ENCODE results near the gene SIRT7. TPM values are rescaled to one million over a fixed set of nuclear protein-coding genes. Genes with fewer than 3 reads are reported as not detected.

SIRT7 gene
- total RNA-seq, 1 experiment from 2014 or later: 78.3 TPM

- Histone ChIP-seq H3K79me2 (ENCODE audit: low read depth) (peaks cover 74% of the 10 kb centered on the region), H3K9me3 (ENCODE audit: insufficient read depth, low read depth) (no peaks in the 10 kb centered on the region), H3K4me1 (replicated peaks; ENCODE audit: insufficient read depth) (peaks cover 54% of the 10 kb centered on the region), H3K4me3 (peak overlapping the region; percentile 55; the same call in 1 of the 2 replicates), H3K9me2 (ENCODE audit: insufficient read depth) (no peaks in the 10 kb centered on the region), H3K27me3 (ENCODE audit: insufficient read depth, low read depth) (no peaks in the 10 kb centered on the region), H3F3A (ENCODE audit: insufficient read depth, low read depth) (peaks cover 38% of the 10 kb centered on the region; the same call in 1 of the 2 replicates), H3K27ac (peak overlapping the region; percentile 95), H4K20me1 (ENCODE audit: insufficient read depth) (peaks cover 17% of the 10 kb centered on the region), H3K4me2 (peak overlapping the region; percentile 86), H3K36me3 (ENCODE audit: low read depth) (no peaks in the 10 kb centered on the region), H2AFZ (no peak overlapping the region)
- TF ChIP-seq EZH2 (IDR thresholded peaks at IDR 0.05; ENCODE audit: low read depth) (no peak), CTCF (conservative IDR thresholded peaks at IDR 0.05) (no peak)
- ChIA-PET CTCF (interaction anchor here (0.7 kb wide), 3 partner anchors 11 to 55 kb away, joined by 3 to 6 read pairs (median 4); no protein-coding TSS in a partner anchor), POLR2A (ENCODE audit: unreplicated experiment) (interaction anchor here (0.6 to 1.2 kb wide), 3 partner anchors 11 to 230 kb away, joined by 3 to 8 read pairs (median 4); partner anchors contain the start of gene MRPL12)
- intact Hi-C loops (cut with micrococcal nuclease; ENCODE audit: unreplicated experiment): no loop called here
- peak; percentile 89 to 90 for DNase-seq
- BruUV-seq (replicated peaks): no TSS peak
Observed at GRCh38 chr17:81923302-81924260, 5.6 kb upstream of the SIRT7 start.

- peaks cover 38% of the 10 kb centered on the region; the same call in 1 of the 2 replicates for H3F3A ChIP-seq (ENCODE audit: insufficient read depth, low read depth)
- intact Hi-C loops (cut with micrococcal nuclease; ENCODE audit: unreplicated experiment): no loop called here
- no peaks in the 10 kb centered on the region for H3K27me3 ChIP-seq (ENCODE audit: insufficient read depth, low read depth)
- H2AFZ ChIP-seq: no peak overlapping the region
- TF ChIP-seq CTCF (conservative IDR thresholded peaks at IDR 0.05) (no peak), EZH2 (IDR thresholded peaks at IDR 0.05; ENCODE audit: low read depth) (no peak)
- H4K20me1 ChIP-seq (ENCODE audit: insufficient read depth): peaks cover 17% of the 10 kb centered on the region
- H3K27ac ChIP-seq: peak overlapping the region; percentile 95
- DNase-seq: no peak
- H3K9me3 ChIP-seq (ENCODE audit: insufficient read depth, low read depth): no peaks in the 10 kb centered on the region
- ChIA-PET POLR2A (ENCODE audit: unreplicated experiment) (interaction anchor here (1.0 to 1.2 kb wide), 2 partner anchors 10 to 220 kb away, joined by 3 to 8 read pairs; partner anchors contain the start of gene MRPL12), CTCF (interaction anchor here (0.7 kb wide), 2 partner anchors 10 to 54 kb away, joined by 4 to 6 read pairs; no protein-coding TSS in a partner anchor)
- H3K4me1 ChIP-seq (replicated peaks; ENCODE audit: insufficient read depth): peaks cover 58% of the 10 kb centered on the region
- peaks cover 74% of the 10 kb centered on the region for H3K79me2 ChIP-seq (ENCODE audit: low read depth)
- no peaks in the 10 kb centered on the region for H3K36me3 ChIP-seq (ENCODE audit: low read depth)
- no peaks in the 10 kb centered on the region for H3K9me2 ChIP-seq (ENCODE audit: insufficient read depth)
- peak overlapping the region; percentile 48 for H3K4me3 ChIP-seq
- no TSS peak for BruUV-seq (replicated peaks)
- peak overlapping the region; percentile 86 for H3K4me2 ChIP-seq
Observed at GRCh38 chr17:81922566-81923301, 4.8 kb upstream of the SIRT7 start.

- H3K27me3 ChIP-seq (ENCODE audit: insufficient read depth, low read depth): no peaks in the 10 kb centered on the region
- CTCF ChIA-PET: no interaction called here
- H4K20me1 ChIP-seq (ENCODE audit: insufficient read depth): peaks cover 17% of the 10 kb centered on the region
- H3F3A ChIP-seq (ENCODE audit: insufficient read depth, low read depth): peaks cover 41% of the 10 kb centered on the region; the same call in 1 of the 2 replicates
- peak overlapping the region; percentile 86; the same call in 1 of the 2 replicates for H3K4me2 ChIP-seq
- no peaks in the 10 kb centered on the region for H3K36me3 ChIP-seq (ENCODE audit: low read depth)
- no peak for DNase-seq
- no peak overlapping the region for H2AFZ ChIP-seq
- POLR2A ChIA-PET (ENCODE audit: unreplicated experiment): interaction anchor here (1.2 kb wide), 1 partner anchor 219 kb away, joined by 8 read pairs; the partner anchor contains the start of gene MRPL12
- H3K4me1 ChIP-seq (replicated peaks; ENCODE audit: insufficient read depth): peaks cover 58% of the 10 kb centered on the region
- H3K79me2 ChIP-seq (ENCODE audit: low read depth): peaks cover 79% of the 10 kb centered on the region
- H3K9me3 ChIP-seq (ENCODE audit: insufficient read depth, low read depth): no peaks in the 10 kb centered on the region
- BruUV-seq (replicated peaks): TSS peak; percentile 10
- H3K27ac ChIP-seq: no peak overlapping the region; the same call in 1 of the 2 replicates
- no peak overlapping the region; the same call in 1 of the 2 replicates for H3K4me3 ChIP-seq
- no peaks in the 10 kb centered on the region for H3K9me2 ChIP-seq (ENCODE audit: insufficient read depth)
- TF ChIP-seq CTCF (conservative IDR thresholded peaks at IDR 0.05) (no peak), EZH2 (IDR thresholded peaks at IDR 0.05; ENCODE audit: low read depth) (no peak)
- intact Hi-C loops (cut with micrococcal nuclease; ENCODE audit: unreplicated experiment): no loop called here
Observed at GRCh38 chr17:81921996-81922565, 4.1 kb upstream of the SIRT7 start.
